Keratinocyte (primary cell): ENCODE results near the gene ADARB2.

ENCODE experiments used
- CTCF ChIP-seq, 3 experiments: IDR thresholded peaks in 1 of 3; conservative IDR thresholded peaks in 1 of 3; optimal IDR thresholded peaks in 1 of 3; 2 replicates in 2 of 3; 3 replicates in 1 of 3; pipeline versions ENCODE3 to v1.5.1; 2011; ENCODE audit warnings: low read length in 3 of 3, mild to moderate bottlenecking in 3 of 3, moderate library complexity in 2 of 3, control low read depth in 1 of 3, inconsistent platforms in 1 of 3; ENCODE audit not compliant: insufficient read depth in 2 of 3; ENCODE audit errors: extremely low read depth in 1 of 3
- EZH2 ChIP-seq: IDR thresholded peaks from one replicate; pipeline ENCODE4 v1.6.1; 2012; ENCODE audit warnings: inconsistent platforms, mild to moderate bottlenecking, low read length, moderate library complexity

- TF ChIP-seq CTCF (optimal IDR thresholded peaks at IDR 0.05 in 1 of 3, IDR thresholded peaks at IDR 0.05 in 1 of 3, conservative IDR thresholded peaks at IDR 0.05 in 1 of 3; ENCODE audit: extremely low read depth in 1 of 3, insufficient read depth in 2 of 3, low read length in 3 of 3) (no peak), EZH2 (no peak)
Observed at GRCh38 chr10:1552406-1552805, 184.9 kb downstream of the ADARB2 start.
